Common myeloid progenitor, CD34-positive (primary cell): ENCODE data around the gene IGSF9B.

ENCODE experiments used
- CTCF ChIA-PET: fragments of 350-600 bp; sonication (Branson Sonifier 250); formaldehyde crosslinking; loops from one replicate; lab custom pipeline; 2021; ENCODE audit warnings: antibody characterized with exemption; lab: Charles Lee
- POLR2A ChIA-PET: fragments of 350-600 bp; sonication (Branson Sonifier 250); formaldehyde crosslinking; loops from one replicate; lab custom pipeline; 2021; ENCODE audit warnings: antibody characterized with exemption; lab: Charles Lee
- DNase-seq, 3 donors: peaks; one replicate each; pipeline versions ENCODE4 v3.0.0 to v3.0.0-alpha.2; 2013
- H3K27ac ChIP-seq, 2 experiments: 1 replicate in 1 of 2; 2 replicates in 1 of 2; pipeline ENCODE4 v1.7.0; 2013; ENCODE audit warnings: inconsistent platforms in 2 of 2, low read length in 2 of 2, mild to moderate bottlenecking in 2 of 2, low read depth in 1 of 2, moderate library complexity in 1 of 2; ENCODE audit not compliant: severe bottlenecking in 2 of 2, insufficient read depth in 1 of 2, poor library complexity in 1 of 2
- H3K27me3 ChIP-seq, 5 experiments: replicated peaks in 2 of 5; 1 replicate in 3 of 5; 2 replicates in 2 of 5; pipeline versions ENCODE4 v1.6.1 to v1.7.0; 2013; ENCODE audit warnings: low read length in 4 of 5, mild to moderate bottlenecking in 2 of 5, moderate library complexity in 2 of 5, inconsistent platforms in 1 of 5; ENCODE audit not compliant: insufficient read depth in 5 of 5, control insufficient read depth in 4 of 5
- H3K36me3 ChIP-seq, 4 experiments: 1 replicate in 2 of 4; 2 replicates in 2 of 4; pipeline versions ENCODE4 v1.6.1 to v1.7.0; 2013; ENCODE audit warnings: low read length in 3 of 4, control low read depth in 1 of 4, mild to moderate bottlenecking in 1 of 4; ENCODE audit not compliant: control insufficient read depth in 4 of 4, insufficient read depth in 4 of 4
- H3K4me1 ChIP-seq, 4 experiments: 1 replicate in 3 of 4; 2 replicates in 1 of 4; pipeline versions ENCODE4 v1.6.1 to v1.7.1; 2013; ENCODE audit warnings: low read length in 3 of 4, mild to moderate bottlenecking in 3 of 4, control low read depth in 1 of 4, inconsistent platforms in 1 of 4, moderate library complexity in 1 of 4; ENCODE audit not compliant: control insufficient read depth in 4 of 4, insufficient read depth in 4 of 4; ENCODE audit errors: control extremely low read depth in 1 of 4
- H3K4me3 ChIP-seq, 7 experiments: 1 replicate in 4 of 7; 2 replicates in 3 of 7; pipeline versions ENCODE4 v1.5.1 to v1.7.0; 2013; ENCODE audit warnings: mild to moderate bottlenecking in 7 of 7, low read length in 6 of 7, moderate library complexity in 6 of 7, inconsistent platforms in 2 of 7, low read depth in 2 of 7, control low read depth in 1 of 7; ENCODE audit not compliant: insufficient read depth in 4 of 7, control insufficient read depth in 1 of 7; ENCODE audit errors: extremely low read depth in 1 of 7
- H3K9me3 ChIP-seq, 5 experiments: 1 replicate in 4 of 5; 2 replicates in 1 of 5; pipeline versions ENCODE4 v1.6.1 to v1.7.1; 2013; ENCODE audit warnings: low read length in 4 of 5, mild to moderate bottlenecking in 2 of 5, inconsistent platforms in 1 of 5, low read depth in 1 of 5, moderate library complexity in 1 of 5; ENCODE audit not compliant: control insufficient read depth in 4 of 5, insufficient read depth in 2 of 5; ENCODE audit errors: control extremely low read depth in 1 of 5
- WGBS: methylation state at CpG from one replicate; pipeline ENCODE4 v1.1.5; 2013; ENCODE audit not compliant: insufficient coverage; 5-methylcytosine and 5-hydroxymethylcytosine counted together

IGSF9B gene

DNA sequence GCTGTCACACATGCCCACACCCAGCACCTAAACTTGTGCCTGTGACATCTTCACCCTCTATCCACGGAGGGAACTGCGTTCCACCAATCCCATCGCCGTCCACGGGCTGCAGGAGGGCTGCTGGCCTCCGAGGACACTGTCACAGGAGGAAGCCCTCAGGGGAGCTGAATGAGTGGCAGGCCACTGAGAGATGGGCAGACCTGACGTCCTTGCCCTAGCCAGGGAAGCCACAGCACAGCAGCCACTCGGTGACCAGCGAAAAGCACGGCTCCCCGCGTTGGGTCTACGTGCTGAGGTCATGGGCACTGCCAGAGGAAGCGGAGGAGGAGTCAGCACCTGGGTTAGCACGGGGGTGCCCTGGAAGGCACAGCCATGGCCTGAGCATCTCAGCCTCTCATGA, 50.5 kb downstream of the IGSF9B start:
- no peaks in the 10 kb centered on the region for H3K4me1 ChIP-seq
- ChIA-PET CTCF (no interaction called here), POLR2A (no interaction called here)
- H3K9me3 ChIP-seq: no peaks in the 10 kb centered on the region
- H3K27ac ChIP-seq: no peak overlapping the region
- no peak overlapping the region for H3K4me3 ChIP-seq
- no peak for DNase-seq
- H3K36me3 ChIP-seq: no peaks in the 10 kb centered on the region
- 94% methylated on average over 15 of the region's 15 CpGs for WGBS
- peaks cover 0 to 1% (median 0%) of the 10 kb centered on the region in 5 experiments for H3K27me3 ChIP-seq

GRCh38 chr11:133905677-133906156, 51.1 kb downstream of the IGSF9B start:
- no peak overlapping the region for H3K4me3 ChIP-seq
- DNase-seq: peak in 1 of 3 donors; percentile 8
- H3K4me1 ChIP-seq: no peaks in the 10 kb centered on the region
- no peaks in the 10 kb centered on the region for H3K36me3 ChIP-seq
- ChIA-PET POLR2A (no interaction called here), CTCF (no interaction called here)
- peaks cover 0 to 1% (median 0%) of the 10 kb centered on the region in 5 experiments for H3K27me3 ChIP-seq
- H3K27ac ChIP-seq: no peak overlapping the region
- H3K9me3 ChIP-seq: no peaks in the 10 kb centered on the region
- 93% methylated on average over 13 of the region's 13 CpGs for WGBS

- no peak overlapping the region for H3K27ac ChIP-seq
- H3K9me3 ChIP-seq: no peaks in the 10 kb centered on the region
- ChIA-PET POLR2A (no interaction called here), CTCF (interaction anchor here (1.6 kb wide), 1 partner anchor 12 kb away, joined by 3 read pairs; no protein-coding TSS in a partner anchor)
- H3K4me1 ChIP-seq: no peaks in the 10 kb centered on the region
- no peaks in the 10 kb centered on the region for H3K36me3 ChIP-seq
- 100% methylated on average over 6 of the region's 6 CpGs for WGBS
- peaks cover 0 to 1% (median 0%) of the 10 kb centered on the region in 5 experiments for H3K27me3 ChIP-seq
- DNase-seq: no peak
- no peak overlapping the region for H3K4me3 ChIP-seq
These were observed 51.8 kb downstream of the IGSF9B start for GRCh38 chr11:133904818-133905515.

GRCh38 chr11:133903875-133904817, 52.6 kb downstream of the IGSF9B start:
- H3K27ac ChIP-seq: no peak overlapping the region
- H3K4me3 ChIP-seq: no peak overlapping the region
- WGBS: 80% methylated on average over 2 of the region's 8 CpGs
- no peak for DNase-seq
- no peaks in the 10 kb centered on the region for H3K4me1 ChIP-seq
- ChIA-PET CTCF (interaction anchor here (1.6 kb wide), 1 partner anchor 12 kb away, joined by 3 read pairs; no protein-coding TSS in a partner anchor), POLR2A (no interaction called here)
- no peaks in the 10 kb centered on the region for H3K9me3 ChIP-seq
- H3K27me3 ChIP-seq: peaks cover 0 to 6% (median 0%) of the 10 kb centered on the region in 5 experiments
- H3K36me3 ChIP-seq: no peaks in the 10 kb centered on the region

- no peak for DNase-seq
- H3K9me3 ChIP-seq: no peaks in the 10 kb centered on the region
- no peaks in the 10 kb centered on the region for H3K36me3 ChIP-seq
- WGBS: 90% methylated on average over 8 of the region's 13 CpGs
- H3K4me1 ChIP-seq: no peaks in the 10 kb centered on the region
- no peak overlapping the region for H3K4me3 ChIP-seq
- CTCF ChIA-PET: no interaction called here
- peaks cover 0 to 6% (median 0%) of the 10 kb centered on the region in 5 experiments for H3K27me3 ChIP-seq
- POLR2A ChIA-PET: no interaction called here
- no peak overlapping the region for H3K27ac ChIP-seq
These were observed 53.7 kb downstream of the IGSF9B start for GRCh38 chr11:133903056-133903455.

DNA sequence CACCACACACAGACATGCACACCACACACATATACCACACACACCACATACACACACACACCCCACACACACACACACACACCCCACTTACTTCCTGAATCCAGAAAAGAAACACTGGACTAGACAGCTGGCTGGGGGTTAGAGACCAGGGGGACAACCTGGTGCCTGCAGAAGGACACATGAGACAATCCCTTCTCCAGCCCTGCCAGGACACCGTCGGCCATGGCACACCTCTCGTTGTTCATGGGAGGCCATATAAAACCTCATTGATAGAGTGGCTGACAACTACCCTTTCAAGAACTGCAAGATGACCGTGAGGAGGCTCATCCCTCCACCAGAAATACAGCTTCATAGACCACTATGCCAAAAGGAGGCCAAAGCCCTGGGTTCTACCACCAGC, 54.3 kb downstream of the IGSF9B start:
- ChIA-PET POLR2A (no interaction called here), CTCF (no interaction called here)
- no peaks in the 10 kb centered on the region for H3K4me1 ChIP-seq
- DNase-seq: no peak
- H3K4me3 ChIP-seq: no peak overlapping the region
- H3K36me3 ChIP-seq: no peaks in the 10 kb centered on the region
- WGBS: 100% methylated on average over 3 of the region's 4 CpGs
- H3K27me3 ChIP-seq: peaks cover 0 to 6% (median 0%) of the 10 kb centered on the region in 5 experiments
- no peaks in the 10 kb centered on the region for H3K9me3 ChIP-seq
- H3K27ac ChIP-seq: no peak overlapping the region
